Neuron (in vitro differentiated cells): ENCODE data around the gene OGFRL1.
"Not testable (repeated sequence)": the region's sequence is repeated elsewhere in the genome, so short reads cannot be mapped to it uniquely, and the experiment has no call there.

Experiments
- H2AFZ ChIP-seq: one replicate; pipeline ENCODE4 v1.6.1; 2013; ENCODE audit warnings: low read depth, mild to moderate bottlenecking, inconsistent platforms, low read length, moderate library complexity
- H3K27me3 ChIP-seq: one replicate; pipeline ENCODE4 v1.6.1; 2013; ENCODE audit warnings: low read length; ENCODE audit not compliant: insufficient read depth
- H3K36me3 ChIP-seq: one replicate; pipeline ENCODE4 v1.6.1; 2013; ENCODE audit warnings: low read length; ENCODE audit not compliant: insufficient read depth
- H3K4me1 ChIP-seq: one replicate; pipeline ENCODE4 v1.6.1; 2013; ENCODE audit warnings: low read length; ENCODE audit not compliant: insufficient read depth
- H3K4me3 ChIP-seq: 2 replicates; pipeline ENCODE4 v1.5.1; 2013; ENCODE audit warnings: mild to moderate bottlenecking, low read length, moderate library complexity
- H3K9me3 ChIP-seq: one replicate; pipeline ENCODE4 v1.6.1; 2013; ENCODE audit warnings: low read length

Gene OGFRL1

GRCh38 chr6:71262914-71263313, 25.7 kb upstream of the OGFRL1 start:
- H3K4me3 ChIP-seq = no peak overlapping the region
- no peaks in the 10 kb centered on the region for H3K27me3 ChIP-seq
- peaks cover 2% of the 10 kb centered on the region for H3K9me3 ChIP-seq
- no peaks in the 10 kb centered on the region for H3K36me3 ChIP-seq
- H2AFZ ChIP-seq = no peak overlapping the region
- no peaks in the 10 kb centered on the region for H3K4me1 ChIP-seq

- not testable (repeated sequence) for H3K27me3 ChIP-seq, H2AFZ ChIP-seq
Measured at GRCh38 chr6:71266392-71266791, 22.2 kb upstream of the OGFRL1 start.

GRCh38 chr6:71268735-71269437, 19.7 kb upstream of the OGFRL1 start:
- no peak overlapping the region for H2AFZ ChIP-seq
- H3K36me3 ChIP-seq = no peaks in the 10 kb centered on the region
- no peaks in the 10 kb centered on the region for H3K27me3 ChIP-seq
- no peak overlapping the region for H3K4me3 ChIP-seq
- H3K4me1 ChIP-seq = no peaks in the 10 kb centered on the region
- peaks cover 11% of the 10 kb centered on the region for H3K9me3 ChIP-seq

More at GRCh38 chr6:71266392-71266791, 22.2 kb upstream of the OGFRL1 start:
- peaks cover 11% of the 10 kb centered on the region for H3K9me3 ChIP-seq
- not testable (repeated sequence) for H3K4me3 ChIP-seq, H3K4me1 ChIP-seq, H3K36me3 ChIP-seq

GRCh38 chr6:71277926-71278600, 10.5 kb upstream of the OGFRL1 start:
- Histone ChIP-seq H3K27me3 (no peaks in the 10 kb centered on the region), H2AFZ (no peak overlapping the region), H3K4me1 (no peaks in the 10 kb centered on the region), H3K4me3 (no peak overlapping the region), H3K9me3 (peaks cover 4% of the 10 kb centered on the region), H3K36me3 (no peaks in the 10 kb centered on the region)

- no peak overlapping the region for H2AFZ ChIP-seq
- no peaks in the 10 kb centered on the region for H3K4me1 ChIP-seq
- H3K36me3 ChIP-seq = no peaks in the 10 kb centered on the region
- H3K4me3 ChIP-seq = no peak overlapping the region
- H3K27me3 ChIP-seq = no peaks in the 10 kb centered on the region
- H3K9me3 ChIP-seq = peaks cover 4% of the 10 kb centered on the region
Measured at GRCh38 chr6:71279321-71279720, 9.3 kb upstream of the OGFRL1 start.

GRCh38 chr6:71279740-71280139, 8.9 kb upstream of the OGFRL1 start:
- H3K4me3 ChIP-seq = no peak overlapping the region
- no peaks in the 10 kb centered on the region for H3K4me1 ChIP-seq
- H3K36me3 ChIP-seq = no peaks in the 10 kb centered on the region
- H3K27me3 ChIP-seq = no peaks in the 10 kb centered on the region
- H3K9me3 ChIP-seq = peaks cover 4% of the 10 kb centered on the region
- no peak overlapping the region for H2AFZ ChIP-seq

- Histone ChIP-seq H3K9me3 (peaks cover 4% of the 10 kb centered on the region), H3K36me3 (no peaks in the 10 kb centered on the region), H3K27me3 (no peaks in the 10 kb centered on the region), H3K4me1 (no peaks in the 10 kb centered on the region), H3K4me3 (no peak overlapping the region), H2AFZ (no peak overlapping the region)
Measured at GRCh38 chr6:71280701-71281100, 7.9 kb upstream of the OGFRL1 start.

- H3K4me1 ChIP-seq = peaks cover 9% of the 10 kb centered on the region
- H3K27me3 ChIP-seq = no peaks in the 10 kb centered on the region
- no peak overlapping the region for H2AFZ ChIP-seq
- H3K4me3 ChIP-seq = no peak overlapping the region
- H3K36me3 ChIP-seq = no peaks in the 10 kb centered on the region
- peaks cover 4% of the 10 kb centered on the region for H3K9me3 ChIP-seq
Measured at GRCh38 chr6:71284785-71285184, 3.8 kb upstream of the OGFRL1 start.

GRCh38 chr6:71287038-71287437, 1.6 kb upstream of the OGFRL1 start:
- Histone ChIP-seq H3K4me1 (peaks cover 17% of the 10 kb centered on the region), H2AFZ (no peak overlapping the region), H3K27me3 (no peaks in the 10 kb centered on the region), H3K36me3 (no peaks in the 10 kb centered on the region), H3K4me3 (no peak overlapping the region), H3K9me3 (no peaks in the 10 kb centered on the region)

GRCh38 chr6:71287926-71288227, 734 bp upstream of the OGFRL1 start:
- Histone ChIP-seq H3K27me3 (no peaks in the 10 kb centered on the region), H3K4me3 (peak overlapping the region; percentile 67), H3K4me1 (peaks cover 20% of the 10 kb centered on the region), H3K9me3 (no peaks in the 10 kb centered on the region), H2AFZ (peak overlapping the region; percentile 7), H3K36me3 (no peaks in the 10 kb centered on the region)

GRCh38 chr6:71289039-71289801, 609 bp downstream of the OGFRL1 start:
- Histone ChIP-seq H3K4me3 (peak overlapping the region; percentile 67), H3K36me3 (peaks cover 2% of the 10 kb centered on the region), H3K4me1 (peaks cover 20% of the 10 kb centered on the region), H3K9me3 (no peaks in the 10 kb centered on the region), H3K27me3 (no peaks in the 10 kb centered on the region), H2AFZ (no peak overlapping the region)

GRCh38 chr6:71289802-71290175, 1.2 kb downstream of the OGFRL1 start:
- no peak overlapping the region for H2AFZ ChIP-seq
- peaks cover 4% of the 10 kb centered on the region for H3K36me3 ChIP-seq
- peak overlapping the region; percentile 67 for H3K4me3 ChIP-seq
- no peaks in the 10 kb centered on the region for H3K9me3 ChIP-seq
- peaks cover 20% of the 10 kb centered on the region for H3K4me1 ChIP-seq
- H3K27me3 ChIP-seq = no peaks in the 10 kb centered on the region

- Histone ChIP-seq H3K9me3 (no peaks in the 10 kb centered on the region), H3K4me1 (peaks cover 20% of the 10 kb centered on the region), H2AFZ (no peak overlapping the region), H3K4me3 (no peak overlapping the region), H3K36me3 (peaks cover 12% of the 10 kb centered on the region), H3K27me3 (no peaks in the 10 kb centered on the region)
Measured at GRCh38 chr6:71290611-71291010, 2.0 kb downstream of the OGFRL1 start.
